ENCODE data around the gene QPCT.

Gene QPCT

DNA sequence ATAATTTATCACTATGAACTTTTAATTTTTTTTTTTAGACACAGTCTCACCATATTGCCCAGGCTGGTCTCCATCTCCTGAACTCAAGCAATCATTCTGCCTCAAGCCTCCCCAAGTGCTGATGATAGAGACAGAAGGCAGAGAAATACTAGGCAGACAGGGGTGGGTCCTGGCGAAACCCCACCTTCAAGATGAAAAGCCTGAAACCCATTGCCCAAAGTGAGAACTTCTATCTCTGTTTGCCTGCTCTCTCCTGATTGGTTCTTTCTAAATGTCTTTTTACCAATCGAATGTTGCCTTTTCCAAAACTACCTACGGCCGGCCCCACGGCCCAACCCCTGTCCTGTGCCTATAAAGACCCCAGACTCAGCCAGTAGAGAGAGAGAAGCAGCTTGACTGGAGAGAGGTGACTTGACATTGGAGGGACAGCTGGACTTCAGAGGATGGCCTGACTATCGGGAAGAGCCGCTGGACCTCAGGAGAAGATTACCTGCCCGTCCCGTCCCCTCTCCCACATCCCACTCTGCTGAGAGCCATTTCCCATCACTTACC, 41.7 kb upstream of the QPCT start:
- no peak for DNase-seq (ENCODE audit: low spot score)
- H3K27ac ChIP-seq, result no peak overlapping the region
- TF ChIP-seq, protein P1, sequence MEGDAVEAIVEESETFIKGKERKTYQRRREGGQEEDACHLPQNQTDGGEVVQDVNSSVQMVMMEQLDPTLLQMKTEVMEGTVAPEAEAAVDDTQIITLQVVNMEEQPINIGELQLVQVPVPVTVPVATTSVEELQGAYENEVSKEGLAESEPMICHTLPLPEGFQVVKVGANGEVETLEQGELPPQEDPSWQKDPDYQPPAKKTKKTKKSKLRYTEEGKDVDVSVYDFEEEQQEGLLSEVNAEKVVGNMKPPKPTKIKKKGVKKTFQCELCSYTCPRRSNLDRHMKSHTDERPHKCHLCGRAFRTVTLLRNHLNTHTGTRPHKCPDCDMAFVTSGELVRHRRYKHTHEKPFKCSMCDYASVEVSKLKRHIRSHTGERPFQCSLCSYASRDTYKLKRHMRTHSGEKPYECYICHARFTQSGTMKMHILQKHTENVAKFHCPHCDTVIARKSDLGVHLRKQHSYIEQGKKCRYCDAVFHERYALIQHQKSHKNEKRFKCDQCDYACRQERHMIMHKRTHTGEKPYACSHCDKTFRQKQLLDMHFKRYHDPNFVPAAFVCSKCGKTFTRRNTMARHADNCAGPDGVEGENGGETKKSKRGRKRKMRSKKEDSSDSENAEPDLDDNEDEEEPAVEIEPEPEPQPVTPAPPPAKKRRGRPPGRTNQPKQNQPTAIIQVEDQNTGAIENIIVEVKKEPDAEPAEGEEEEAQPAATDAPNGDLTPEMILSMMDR (conservative IDR thresholded peaks at IDR 0.05; ENCODE audit: low read depth), result no peak
- CTCF ChIA-PET, result interaction anchor here (0.5 kb wide), 1 partner anchor 19 kb away, joined by 4 read pairs; no protein-coding TSS in a partner anchor
- POLR2A ChIA-PET (ENCODE audit: low non-redundant PET), result no interaction called here

DNA sequence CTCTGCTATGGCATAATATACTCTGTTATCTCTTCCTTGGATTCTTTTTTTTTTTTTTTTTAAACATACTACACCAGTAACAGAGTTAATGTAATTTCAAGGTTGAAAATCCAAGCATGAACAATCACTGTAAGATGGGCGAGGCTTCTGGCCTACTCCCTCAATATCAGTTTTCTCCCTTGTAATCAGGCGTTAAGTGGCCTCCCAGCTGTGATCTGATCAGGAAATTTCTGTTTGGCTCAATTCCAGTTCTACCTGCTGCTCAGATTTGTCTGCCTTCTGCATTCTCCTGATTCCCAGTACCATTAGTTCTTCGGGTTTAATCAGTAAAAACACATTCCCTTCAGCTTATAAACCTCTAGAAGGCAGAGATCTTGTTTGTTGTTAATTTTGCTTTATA, 38.4 kb upstream of the QPCT start:
- TF ChIP-seq, protein P1 (conservative IDR thresholded peaks at IDR 0.05; ENCODE audit: low read depth), result no peak
- ChIA-PET CTCF (interaction anchor here (0.6 kb wide), 1 partner anchor 137 kb away, joined by 3 read pairs; no protein-coding TSS in a partner anchor), POLR2A (ENCODE audit: low non-redundant PET) (no interaction called here)
- no peak for DNase-seq (ENCODE audit: low spot score)
- H3K27ac ChIP-seq, result no peak overlapping the region

- ChIA-PET CTCF (no interaction called here), POLR2A (ENCODE audit: low non-redundant PET) (no interaction called here)
- DNase-seq (ENCODE audit: low spot score), result no peak
- H3K27ac ChIP-seq, result no peak overlapping the region
- TF ChIP-seq, protein P1 (conservative IDR thresholded peaks at IDR 0.05; ENCODE audit: low read depth), result no peak
Measured at GRCh38 chr2:37307500-37307899, 36.9 kb upstream of the QPCT start.

- DNase-seq (ENCODE audit: low spot score), result no peak
- TF ChIP-seq, protein P1 (conservative IDR thresholded peaks at IDR 0.05; ENCODE audit: low read depth), result no peak
- ChIA-PET CTCF (no interaction called here), POLR2A (ENCODE audit: low non-redundant PET) (no interaction called here)
- no peak overlapping the region for H3K27ac ChIP-seq
Measured at GRCh38 chr2:37315364-37315763, 29.1 kb upstream of the QPCT start.

- POLR2A ChIA-PET (ENCODE audit: low non-redundant PET), result no interaction called here
- CTCF ChIA-PET, result interaction anchor here (0.5 kb wide), 1 partner anchor 28 kb away, joined by 3 read pairs; no protein-coding TSS in a partner anchor
- H3K27ac ChIP-seq, result no peak overlapping the region
- DNase-seq (ENCODE audit: low spot score), result no peak
- TF ChIP-seq, protein P1 (conservative IDR thresholded peaks at IDR 0.05; ENCODE audit: low read depth), result no peak
Measured at GRCh38 chr2:37316181-37316580, 28.2 kb upstream of the QPCT start.

GRCh38 chr2:37317746-37318145, 26.7 kb upstream of the QPCT start:
- TF ChIP-seq, protein P1 (conservative IDR thresholded peaks at IDR 0.05; ENCODE audit: low read depth), result no peak
- H3K27ac ChIP-seq, result no peak overlapping the region
- no peak for DNase-seq (ENCODE audit: low spot score)
- ChIA-PET CTCF (interaction anchor here (0.5 to 0.6 kb wide), 2 partner anchors 11 to 34 kb away, joined by 3 read pairs; no protein-coding TSS in a partner anchor), POLR2A (ENCODE audit: low non-redundant PET) (no interaction called here)
